ENCODE results near the gene BANK1. TPM values are rescaled to one million over a fixed set of nuclear protein-coding genes. Genes with fewer than 3 reads are reported as not detected.

The BANK1 gene
- total and polyA plus RNA-seq, 2 of the 4 experiments (the other 2 are of a cell fraction), result under 0.01 to 0.51 TPM

GRCh38 chr4:102103368-102103767 is 312.8 kb downstream of the BANK1 start:
- Histone ChIP-seq H2BK20ac (ENCODE audit: low read depth, low read length) (no peak overlapping the region), H4K91ac (ENCODE audit: insufficient read depth, low read depth, low read length) (no peak overlapping the region), H3K23ac (ENCODE audit: low read depth, low read length) (no peak overlapping the region), H2AK5ac (ENCODE audit: low read depth, low read length) (no peak overlapping the region), H3K4me3 (ENCODE audit: insufficient read depth, low read depth, low read length) (no peak overlapping the region), H4K8ac (ENCODE audit: low read depth in 2 of 2, low read length in 2 of 2) (no peak overlapping the region), H4K5ac (ENCODE audit: low read depth, low read length) (no peak overlapping the region), H3K27ac (ENCODE audit: insufficient read depth, low read length) (no peak overlapping the region), H2BK120ac (ENCODE audit: low read depth, low read length) (no peak overlapping the region), H4K20me1 (ENCODE audit: insufficient read depth, low read length) (no peaks in the 10 kb centered on the region), H3K4me2 (ENCODE audit: low read depth, low read length) (no peak overlapping the region), H3K9ac (ENCODE audit: low read depth, low read length) (no peak overlapping the region), H3K79me1 (ENCODE audit: low read depth in 1 of 2, low read length in 2 of 2) (no peaks in the 10 kb centered on the region), H3K9me3 (ENCODE audit: control insufficient read depth, insufficient read depth, low read length) (peaks cover 5% of the 10 kb centered on the region; the same call in 1 of the 2 replicates), H2BK15ac (ENCODE audit: low read depth, low read length) (no peak overlapping the region), H3K36me3 (ENCODE audit: control insufficient read depth, insufficient read depth, low read length) (no peaks in the 10 kb centered on the region), H3K4ac (ENCODE audit: low read depth, low read length) (no peak overlapping the region), H2AK9ac (replicated peaks; ENCODE audit: low read depth, low read length, poor library complexity) (no peak overlapping the region), H2BK5ac (ENCODE audit: low read depth, low read length, poor library complexity, severe bottlenecking) (no peak overlapping the region), H3K18ac (ENCODE audit: low read depth, low read length) (no peak overlapping the region), H3K14ac (replicated peaks; ENCODE audit: low read depth, low read length) (no peak overlapping the region), H3K4me1 (ENCODE audit: control insufficient read depth, insufficient read depth, low read length) (no peaks in the 10 kb centered on the region), H3K27me3 (ENCODE audit: control insufficient read depth, insufficient read depth, low read length) (no peaks in the 10 kb centered on the region), H3K9me1 (ENCODE audit: insufficient read depth, low read length) (no peaks in the 10 kb centered on the region), H3K56ac (ENCODE audit: extremely low read depth, insufficient read depth, low read length) (no peak overlapping the region), H2AFZ (replicated peaks; ENCODE audit: low read length, poor library complexity) (no peak overlapping the region)
- DNase-seq (no peak), ATAC-seq (ENCODE audit: low read depth) (no peak)
- WGBS, 2 experiments (ENCODE audit: extremely low coverage in 2 of 2, insufficient read length in 1 of 2), result no CpG with 5 or more reads among the region's 3 CpGs
- intact Hi-C loops (cut with micrococcal nuclease) (no loop called here), in situ Hi-C loops (cut with MboI; ENCODE audit: low sequenced_read_pairs) (no loop called here), dilution Hi-C loops (cut with HindIII; ENCODE audit: low sequenced_read_pairs, unreplicated experiment) (no loop called here)
- POLR2A ChIA-PET (ENCODE audit: unreplicated experiment), result no interaction called here
- no TSS peak for BruUV-seq (replicated peaks)
- TF ChIP-seq USF2 (IDR thresholded peaks at IDR 0.05; ENCODE audit: low read depth, low read length), result no peak
- TF ChIP-seq MXI1 (IDR thresholded peaks at IDR 0.05; ENCODE audit: borderline replicate concordance, low read depth, low read length), result no peak
- TF ChIP-seq RFX5 (IDR thresholded peaks at IDR 0.05; ENCODE audit: low read depth, low read length), result no peak
- TF ChIP-seq BHLHE40 (IDR thresholded peaks at IDR 0.05; ENCODE audit: low read depth, low read length), result no peak
- no peak for TF ChIP-seq CHD1 (IDR thresholded peaks at IDR 0.05; ENCODE audit: low read depth, low read length)
- TF ChIP-seq RCOR1 (IDR thresholded peaks at IDR 0.05; ENCODE audit: insufficient replicate concordance, low read length), result no peak
- no peak for TF ChIP-seq CTCF (conservative IDR thresholded peaks at IDR 0.05; ENCODE audit: low read depth, low read length)
- TF ChIP-seq MAFK (IDR thresholded peaks at IDR 0.05; ENCODE audit: low read depth, low read length), result no peak
- TF ChIP-seq ELK1 (IDR thresholded peaks at IDR 0.05; ENCODE audit: borderline replicate concordance, low read depth, low read length), result no peak
- TF ChIP-seq RAD21 (IDR thresholded peaks at IDR 0.05; ENCODE audit: low read length), result no peak
- TF ChIP-seq POLR2A (IDR thresholded peaks at IDR 0.05; ENCODE audit: low read depth, low read length), result no peak
- no peak for TF ChIP-seq MAZ (IDR thresholded peaks at IDR 0.05; ENCODE audit: borderline replicate concordance, low read depth, low read length)
- no peak for TF ChIP-seq CEBPB (IDR thresholded peaks at IDR 0.05; ENCODE audit: low read depth, low read length)
- no peak for TF ChIP-seq FOS (IDR thresholded peaks at IDR 0.05; ENCODE audit: low read depth, low read length)
- TF ChIP-seq SMC3 (IDR thresholded peaks at IDR 0.05; ENCODE audit: low read depth, low read length), result no peak
- no peak for TF ChIP-seq NFE2L2 (IDR thresholded peaks at IDR 0.05; ENCODE audit: low read depth, low read length)
- CTCF ChIA-PET, result no interaction called here
